PC-3 (cell line): ENCODE data around the gene RGS17. TPM values are rescaled to one million over a fixed set of nuclear protein-coding genes. Genes with fewer than 3 reads are reported as not detected.

Experiments
- ATAC-seq: fragments of 200-7000 bp; cut with Tn5 transposase; 2 replicates; pipeline ENCODE4 v1.9.1; 2020; ENCODE audit warnings: mild to moderate bottlenecking, moderate library complexity
- BruUV-seq: library from RNA; stranded (reverse); fragments of 400-500 nt; replicated peaks from 2 replicates; lab custom pipeline; 2021; lab: Mats Ljungman, UMichigan
- CTCF ChIA-PET: fragments of 300-600 bp; sonication (Branson Sonifier 250); formaldehyde crosslinking; loops from one replicate; lab custom pipeline; 2022; ENCODE audit warnings: antibody characterized with exemption; lab: Charles Lee
- POLR2A ChIA-PET: fragments of 300-600 bp; sonication (Branson Sonifier 250); formaldehyde crosslinking; loops from one replicate; lab custom pipeline; 2022; ENCODE audit warnings: antibody characterized with exemption; ENCODE audit not compliant: unreplicated experiment; lab: Charles Lee
- DNase-seq: peaks from one replicate; pipeline ENCODE4 v3.0.0-alpha.2; 2015
- H2AFZ ChIP-seq: fragments of 300-600 bp; sonication (generic); 2 replicates; pipeline ENCODE4 v1.6.0; 2016; ENCODE audit warnings: antibody characterized with exemption, low read length
- H3F3A ChIP-seq: fragments of 300-600 bp; sonication (generic); one replicate; pipeline ENCODE4 v1.6.0; 2017; ENCODE audit warnings: antibody characterized with exemption, low read length, control low read depth, mild to moderate bottlenecking; ENCODE audit not compliant: unreplicated experiment
- H3K27ac ChIP-seq: fragments of 300-600 bp; sonication (generic); 2 replicates; pipeline ENCODE4 v1.5.1; 2016; ENCODE audit warnings: mild to moderate bottlenecking, low read length
- H3K27me3 ChIP-seq: fragments of 300-600 bp; sonication (generic); 2 replicates; pipeline ENCODE4 v1.6.1; 2016; ENCODE audit warnings: low read length, mixed read lengths
- H3K36me3 ChIP-seq: fragments of 300-600 bp; sonication (generic); 2 replicates; pipeline ENCODE4 v1.6.1; 2016; ENCODE audit warnings: low read depth, mixed run types, low read length, mixed read lengths
- H3K4me1 ChIP-seq: fragments of 300-600 bp; sonication (generic); 2 replicates; pipeline ENCODE4 v1.5.1; 2016; ENCODE audit warnings: low read length; ENCODE audit not compliant: insufficient read depth
- H3K4me2 ChIP-seq: fragments of 300-600 bp; sonication (generic); 2 replicates; pipeline ENCODE4 v1.6.0; 2016; ENCODE audit warnings: low read length
- H3K4me3 ChIP-seq: fragments of 300-600 bp; sonication (generic); 2 replicates; pipeline ENCODE4 v1.5.1; 2016; ENCODE audit warnings: mild to moderate bottlenecking, low read length, mixed read lengths
- H3K79me2 ChIP-seq: fragments of 300-600 bp; sonication (generic); 2 replicates; pipeline ENCODE4 v1.6.1; 2017; ENCODE audit warnings: low read length, mixed read lengths
- H3K9ac ChIP-seq: fragments of 300-600 bp; sonication (generic); 2 replicates; pipeline ENCODE4 v1.6.0; 2016; ENCODE audit warnings: mild to moderate bottlenecking, low read length
- H3K9me2 ChIP-seq: fragments of 300-600 bp; sonication (generic); replicated peaks from 2 replicates; pipeline ENCODE4 v1.6.1; 2016; ENCODE audit warnings: mixed run types, low read length, mixed read lengths
- H3K9me3 ChIP-seq: fragments of 300-600 bp; sonication (generic); 2 replicates; pipeline ENCODE4 v1.6.1; 2016; ENCODE audit warnings: low read length, mixed read lengths
- H4K20me1 ChIP-seq: fragments of 300-600 bp; sonication (generic); 2 replicates; pipeline ENCODE4 v1.6.1; 2016; ENCODE audit warnings: low read length, mixed read lengths
- EZH2 ChIP-seq: fragments of 300-600 bp; sonication (generic); IDR thresholded peaks from one replicate; pipeline ENCODE4 v1.6.1; 2017; ENCODE audit warnings: antibody characterized with exemption, mild to moderate bottlenecking, low read length; ENCODE audit not compliant: unreplicated experiment
- EZH2phosphoT487 ChIP-seq: fragments of 300-600 bp; sonication (generic); IDR thresholded peaks from 2 replicates; pipeline ENCODE4 v1.6.1; 2018; ENCODE audit warnings: mild to moderate bottlenecking, antibody characterized with exemption, low read length, borderline replicate concordance
- intact Hi-C: fragments of 100-400 bp; cut with micrococcal nuclease; formaldehyde crosslinking; loops from 2 replicates; pipeline ENCODE4 v1.9.0; 2023
- total RNA-seq: library from RNA; depleted of rRNA; stranded (reverse); fragments of >200 nt; gene quantifications from 2 replicates; pipeline ENCODE4 v1.2.3, GENCODE V29; 2014
- TF ChIP-seq, protein P1 (sequence below): fragments of 300-600 bp; sonication (generic); conservative IDR thresholded peaks from 2 replicates; pipeline ENCODE4 v1.5.1; 2017; ENCODE audit warnings: antibody characterized with exemption, low read depth, mild to moderate bottlenecking, low read length

RGS17 gene
- total RNA-seq, 1 experiment from 2014 or later, result 1.4 TPM

DNA sequence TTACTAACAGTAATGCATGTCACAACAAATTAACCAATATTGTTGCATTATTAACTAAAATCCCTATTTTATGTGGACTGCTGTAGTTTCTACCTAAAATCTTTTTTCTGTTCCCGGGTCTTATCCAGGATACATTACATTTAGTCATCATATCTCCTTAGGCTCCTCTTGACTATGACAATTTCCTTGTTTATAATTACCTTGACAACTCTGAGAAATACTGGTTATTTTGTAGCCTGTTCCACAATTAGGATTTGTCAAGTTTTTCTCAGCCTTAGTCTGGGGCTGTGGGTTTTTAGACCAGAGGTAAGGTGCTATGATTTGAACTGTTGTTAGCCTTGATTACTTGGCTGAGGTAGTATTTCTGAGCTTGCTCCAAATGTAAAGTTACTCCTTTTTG, 152.0 kb downstream of the RGS17 start:
- Histone ChIP-seq H3K27ac (no peak overlapping the region), H3K4me1 (peaks cover 16% of the 10 kb centered on the region), H3K9me2 (no peaks in the 10 kb centered on the region), H3K9ac (no peak overlapping the region), H3K79me2 (peaks cover 92% of the 10 kb centered on the region), H3K4me2 (peak overlapping the region; percentile 83), H3K27me3 (no peaks in the 10 kb centered on the region), H3K4me3 (peak overlapping the region; percentile 83; the same call in 1 of the 2 replicates), H3K9me3 (no peaks in the 10 kb centered on the region), H4K20me1 (peaks cover 53% of the 10 kb centered on the region), H3K36me3 (peaks cover 37% of the 10 kb centered on the region), H3F3A (no peaks in the 10 kb centered on the region), H2AFZ (no peak overlapping the region)
- DNase-seq (no peak), ATAC-seq (no peak)
- CTCF ChIA-PET, result no interaction called here
- intact Hi-C loops, result no loop called here
- TF ChIP-seq, protein P1, sequence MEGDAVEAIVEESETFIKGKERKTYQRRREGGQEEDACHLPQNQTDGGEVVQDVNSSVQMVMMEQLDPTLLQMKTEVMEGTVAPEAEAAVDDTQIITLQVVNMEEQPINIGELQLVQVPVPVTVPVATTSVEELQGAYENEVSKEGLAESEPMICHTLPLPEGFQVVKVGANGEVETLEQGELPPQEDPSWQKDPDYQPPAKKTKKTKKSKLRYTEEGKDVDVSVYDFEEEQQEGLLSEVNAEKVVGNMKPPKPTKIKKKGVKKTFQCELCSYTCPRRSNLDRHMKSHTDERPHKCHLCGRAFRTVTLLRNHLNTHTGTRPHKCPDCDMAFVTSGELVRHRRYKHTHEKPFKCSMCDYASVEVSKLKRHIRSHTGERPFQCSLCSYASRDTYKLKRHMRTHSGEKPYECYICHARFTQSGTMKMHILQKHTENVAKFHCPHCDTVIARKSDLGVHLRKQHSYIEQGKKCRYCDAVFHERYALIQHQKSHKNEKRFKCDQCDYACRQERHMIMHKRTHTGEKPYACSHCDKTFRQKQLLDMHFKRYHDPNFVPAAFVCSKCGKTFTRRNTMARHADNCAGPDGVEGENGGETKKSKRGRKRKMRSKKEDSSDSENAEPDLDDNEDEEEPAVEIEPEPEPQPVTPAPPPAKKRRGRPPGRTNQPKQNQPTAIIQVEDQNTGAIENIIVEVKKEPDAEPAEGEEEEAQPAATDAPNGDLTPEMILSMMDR, result no peak
- TF ChIP-seq EZH2phosphoT487, result no peak
- TF ChIP-seq EZH2, result no peak
- no TSS peak for BruUV-seq
- POLR2A ChIA-PET, result no interaction called here

DNA sequence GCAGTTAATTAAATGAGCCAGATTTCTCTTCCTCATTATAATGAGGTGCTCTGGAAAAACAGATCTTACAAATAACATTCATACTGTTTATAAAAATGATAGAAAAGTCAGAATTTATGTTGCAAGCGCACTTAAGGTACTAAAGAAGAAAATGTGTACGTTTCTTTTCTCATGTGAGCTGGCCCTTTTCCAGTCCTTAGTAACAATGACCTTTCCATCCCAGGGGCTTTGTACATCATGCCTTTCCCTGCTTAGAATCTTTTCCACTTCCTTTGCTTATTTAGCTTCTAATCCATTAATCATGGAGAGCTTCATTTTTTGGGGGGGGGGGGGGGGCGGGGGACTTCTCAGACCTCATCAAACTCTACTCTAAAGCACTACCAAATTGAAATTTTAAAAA, 153.0 kb downstream of the RGS17 start:
- Histone ChIP-seq H3K27ac (no peak overlapping the region), H3K9me3 (no peaks in the 10 kb centered on the region), H3K4me3 (no peak overlapping the region), H3K4me1 (peaks cover 16% of the 10 kb centered on the region), H3F3A (no peaks in the 10 kb centered on the region), H3K4me2 (no peak overlapping the region), H2AFZ (no peak overlapping the region), H4K20me1 (peaks cover 62% of the 10 kb centered on the region), H3K9ac (no peak overlapping the region), H3K79me2 (peaks cover 98% of the 10 kb centered on the region), H3K36me3 (peaks cover 46% of the 10 kb centered on the region), H3K27me3 (no peaks in the 10 kb centered on the region), H3K9me2 (no peaks in the 10 kb centered on the region)
- no TSS peak for BruUV-seq
- no peak for TF ChIP-seq EZH2
- TF ChIP-seq EZH2phosphoT487, result no peak
- TF ChIP-seq, protein P1, result no peak
- POLR2A ChIA-PET, result no interaction called here
- CTCF ChIA-PET, result interaction anchor here (0.6 to 0.8 kb wide), 2 partner anchors 24 to 147 kb away, joined by 3 read pairs; no protein-coding TSS in a partner anchor
- intact Hi-C loops, result no loop called here
- DNase-seq (no peak), ATAC-seq (no peak)

DNA sequence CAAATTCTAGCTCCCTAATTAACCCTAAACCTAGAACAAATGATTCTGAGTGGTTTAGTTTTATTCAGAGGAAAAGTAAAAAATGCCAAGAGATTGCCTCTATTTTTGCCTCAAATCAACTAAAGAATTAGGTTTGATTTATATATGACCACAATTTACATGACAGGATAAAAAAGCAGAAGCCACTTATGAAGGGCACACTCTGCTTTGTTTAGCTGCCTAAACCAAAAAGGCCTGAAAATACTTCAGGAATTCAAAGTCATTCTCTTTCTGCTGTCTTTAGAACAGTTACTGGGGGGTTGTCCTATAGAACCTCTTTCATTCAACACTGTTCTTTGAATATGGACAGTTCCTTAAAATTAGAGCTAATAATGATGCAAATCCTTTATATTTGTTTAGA, 153.5 kb downstream of the RGS17 start:
- ATAC-seq (no peak), DNase-seq (no peak)
- Histone ChIP-seq H2AFZ (no peak overlapping the region), H3K4me2 (no peak overlapping the region), H3K9ac (no peak overlapping the region), H3F3A (no peaks in the 10 kb centered on the region), H3K4me1 (peaks cover 16% of the 10 kb centered on the region), H3K9me3 (no peaks in the 10 kb centered on the region), H3K27ac (no peak overlapping the region), H3K4me3 (no peak overlapping the region), H4K20me1 (peaks cover 62% of the 10 kb centered on the region), H3K27me3 (no peaks in the 10 kb centered on the region), H3K79me2 (peaks cover 95% of the 10 kb centered on the region), H3K9me2 (no peaks in the 10 kb centered on the region), H3K36me3 (peaks cover 51% of the 10 kb centered on the region)
- intact Hi-C loops, result no loop called here
- TF ChIP-seq EZH2 (no peak), EZH2phosphoT487 (no peak)
- TF ChIP-seq, protein P1, result no peak
- ChIA-PET CTCF (interaction anchor here (0.6 to 0.8 kb wide), 2 partner anchors 23 to 147 kb away, joined by 3 read pairs; no protein-coding TSS in a partner anchor), POLR2A (no interaction called here)
- BruUV-seq, result no TSS peak
